H1 (cell line): ENCODE results near the gene BATF3. TPM values are rescaled to one million over a fixed set of nuclear protein-coding genes. Genes with fewer than 3 reads are reported as not detected.

Experiments used
- CTCF ChIA-PET: fragments of 300-600 bp; sonication (Branson Sonifier 250); formaldehyde crosslinking; loops from one replicate; lab custom pipeline; 2021; ENCODE audit not compliant: partially characterized antibody; lab: Charles Lee
- POLR2A ChIA-PET: fragments of 300-600 bp; sonication (Branson Sonifier 250); formaldehyde crosslinking; loops from one replicate; lab custom pipeline; 2021; ENCODE audit warnings: inconsistent platforms; ENCODE audit not compliant: partially characterized antibody; lab: Charles Lee
- DNase-seq, 2 experiments: peaks; one replicate each; pipeline versions ENCODE4 v3.0.0 to v3.0.0-alpha.2; 2010 to 2022; ENCODE audit warnings: low spot score in 2 of 2, low read depth in 1 of 2, mixed read lengths in 1 of 2
- FAIRE-seq: peaks from 2 replicates; lab custom pipeline; 2011; peaks lifted over from hg19 to GRCh38; lab: Jason Lieb, UNC
- H2AFZ ChIP-seq: 2 replicates; pipeline ENCODE4 v1.8.1; 2012; ENCODE audit warnings: low read length, inconsistent platforms
- H2AK5ac ChIP-seq: 2 replicates; pipeline ENCODE4 v1.6.1; 2013; ENCODE audit warnings: low read depth, low read length
- H2BK120ac ChIP-seq: replicated peaks from 2 replicates; pipeline ENCODE3; 2013; ENCODE audit warnings: low read depth, low read length, inconsistent platforms
- H2BK12ac ChIP-seq: 2 replicates; pipeline ENCODE4 v1.6.1; 2013; ENCODE audit warnings: low read depth, low read length
- H2BK15ac ChIP-seq: 2 replicates; pipeline ENCODE4 v1.6.1; 2013; ENCODE audit warnings: low read length
- H2BK20ac ChIP-seq: 2 replicates; pipeline ENCODE4 v1.6.1; 2013; ENCODE audit warnings: low read length
- H2BK5ac ChIP-seq: 2 replicates; pipeline ENCODE4 v1.6.1; 2013; ENCODE audit warnings: low read depth, low read length
- H3K14ac ChIP-seq: 2 replicates; pipeline ENCODE4 v1.6.1; 2013; ENCODE audit warnings: inconsistent platforms; ENCODE audit not compliant: insufficient read length
- H3K18ac ChIP-seq: 2 replicates; pipeline ENCODE4 v1.6.1; 2013; ENCODE audit warnings: low read length; ENCODE audit errors: extremely low read depth
- H3K23ac ChIP-seq: 2 replicates; pipeline ENCODE4 v1.6.1; 2013; ENCODE audit warnings: inconsistent platforms; ENCODE audit not compliant: insufficient read length
- H3K23me2 ChIP-seq: 2 replicates; pipeline ENCODE4 v1.6.1; 2013; ENCODE audit warnings: low read depth, low read length
- H3K27ac ChIP-seq: 2 replicates; pipeline ENCODE4 v1.6.1; 2011; ENCODE audit warnings: low read depth, low read length, inconsistent platforms
- H3K27me3 ChIP-seq, 4 experiments: replicated peaks in 1 of 4; 1 replicate in 1 of 4; 2 replicates in 3 of 4; pipeline versions ENCODE4 v1.6.1 to v1.8.1; 2011 to 2013; ENCODE audit warnings: low read length in 3 of 4, mild to moderate bottlenecking in 3 of 4, inconsistent platforms in 2 of 4, mixed read lengths in 2 of 4, moderate library complexity in 1 of 4; ENCODE audit not compliant: control insufficient read depth in 3 of 4, insufficient read depth in 3 of 4; ENCODE audit errors: extremely low read depth in 1 of 4
- H3K36me3 ChIP-seq, 4 experiments: 2 replicates each; pipeline versions ENCODE4 v1.6.1 to v1.8.1; 2011 to 2013; ENCODE audit warnings: mild to moderate bottlenecking in 4 of 4, low read length in 3 of 4, moderate library complexity in 2 of 4, control low read depth in 1 of 4, inconsistent platforms in 1 of 4; ENCODE audit not compliant: insufficient read depth in 4 of 4, control insufficient read depth in 2 of 4
- H3K4ac ChIP-seq: replicated peaks from 2 replicates; pipeline ENCODE3; 2013; ENCODE audit warnings: low read length, low read depth, mixed read lengths, inconsistent platforms; ENCODE audit not compliant: insufficient read length
- H3K4me1 ChIP-seq, 4 experiments: replicated peaks in 1 of 4; 1 replicate in 1 of 4; 2 replicates in 3 of 4; pipeline versions ENCODE4 v1.6.1 to v1.8.1; 2011 to 2013; ENCODE audit warnings: low read length in 3 of 4, inconsistent platforms in 2 of 4, mixed read lengths in 1 of 4; ENCODE audit not compliant: insufficient read depth in 4 of 4, control insufficient read depth in 3 of 4
- H3K4me2 ChIP-seq, 2 experiments: 2 replicates each; pipeline versions ENCODE4 v1.6.1 to v1.8.1; 2011 to 2013; ENCODE audit warnings: low read depth in 2 of 2, low read length in 2 of 2, control low read depth in 1 of 2, inconsistent platforms in 1 of 2, mild to moderate bottlenecking in 1 of 2; ENCODE audit not compliant: insufficient read depth in 1 of 2
- H3K4me3 ChIP-seq, 4 experiments: fragments of 200-600, 300-600 bp in 1 of 4; sonication (generic), shearing (Covaris generic), sonication (Bioruptor Twin) in 1 of 4; 2 replicates each; pipeline versions ENCODE4 v1.5.1 to v1.8.1; 2011 to 2016; ENCODE audit warnings: low read length in 4 of 4, low read depth in 3 of 4, control low read depth in 2 of 4, inconsistent platforms in 2 of 4, mild to moderate bottlenecking in 2 of 4, mixed read lengths in 1 of 4, moderate library complexity in 1 of 4; ENCODE audit not compliant: insufficient read depth in 2 of 4; ENCODE audit errors: extremely low read depth in 1 of 4
- H3K56ac ChIP-seq: replicated peaks from 2 replicates; pipeline ENCODE3; 2013; ENCODE audit warnings: low read depth, mild to moderate bottlenecking, mixed read lengths, low read length, inconsistent platforms; ENCODE audit not compliant: insufficient read length
- H3K79me1 ChIP-seq: 2 replicates; pipeline ENCODE4 v1.6.1; 2013; ENCODE audit warnings: low read depth, low read length, control low read depth
- H3K79me2 ChIP-seq, 2 experiments: 2 replicates each; pipeline versions ENCODE4 v1.6.1 to v1.8.1; 2012 to 2013; ENCODE audit warnings: low read length in 2 of 2, mild to moderate bottlenecking in 2 of 2, inconsistent platforms in 1 of 2; ENCODE audit not compliant: insufficient read depth in 2 of 2, control insufficient read depth in 1 of 2
- H3K9ac ChIP-seq, 4 experiments: replicated peaks in 1 of 4; 1 replicate in 1 of 4; 2 replicates in 3 of 4; pipeline versions ENCODE4 v1.6.1 to v1.8.1; 2011 to 2013; ENCODE audit warnings: low read depth in 3 of 4, low read length in 3 of 4, control low read depth in 2 of 4, mild to moderate bottlenecking in 2 of 4, moderate library complexity in 2 of 4, inconsistent platforms in 1 of 4; ENCODE audit errors: extremely low read depth in 1 of 4
- H3K9me3 ChIP-seq, 2 experiments: 2 replicates each; pipeline versions ENCODE4 v1.6.1 to v1.8.1; 2012 to 2013; ENCODE audit warnings: mild to moderate bottlenecking in 2 of 2, moderate library complexity in 2 of 2, control low read depth in 1 of 2, inconsistent platforms in 1 of 2, low read depth in 1 of 2, low read length in 1 of 2, mixed read lengths in 1 of 2; ENCODE audit not compliant: insufficient read depth in 2 of 2
- H4K20me1 ChIP-seq, 2 experiments: replicated peaks in 1 of 2; 2 replicates each; pipeline versions ENCODE3 to v1.8.1; 2011 to 2013; ENCODE audit warnings: inconsistent platforms in 2 of 2, low read length in 2 of 2, mild to moderate bottlenecking in 1 of 2; ENCODE audit not compliant: insufficient read depth in 2 of 2, control insufficient read depth in 1 of 2
- H4K5ac ChIP-seq: 2 replicates; pipeline ENCODE4 v1.6.1; 2013; ENCODE audit warnings: low read length, low read depth, mixed read lengths, inconsistent platforms; ENCODE audit not compliant: insufficient read length
- H4K8ac ChIP-seq: 2 replicates; pipeline ENCODE4 v1.8.0; 2013; ENCODE audit warnings: mild to moderate bottlenecking, moderate library complexity, low read length, inconsistent platforms; ENCODE audit not compliant: insufficient read depth; ENCODE audit errors: extremely low read depth
- H4K91ac ChIP-seq: replicated peaks from 2 replicates; pipeline ENCODE3; 2013; ENCODE audit warnings: low read length, mixed read lengths, inconsistent platforms; ENCODE audit not compliant: insufficient read length
- E2F6 ChIP-seq: IDR thresholded peaks from 2 replicates; pipeline ENCODE4 v1.6.1; 2012; ENCODE audit warnings: inconsistent platforms
- KDM5A ChIP-seq: fragments of 200-600 bp; IDR thresholded peaks from 2 replicates; pipeline ENCODE4 v1.7.1; 2012; ENCODE audit warnings: mild to moderate bottlenecking, low read length, inconsistent platforms, mixed read lengths
- WGBS, 2 experiments: shearing (Covaris generic) in 1 of 2; methylation state at CpG; one replicate each; pipeline versions ENCODE4 v1.1.6 to v1.1.7; 2013 to 2015; ENCODE audit warnings: low lambda C conversion rate in 2 of 2, mixed read lengths in 2 of 2, inconsistent platforms in 1 of 2, low coverage in 1 of 2, missing lambda C conversion rate in 1 of 2; ENCODE audit not compliant: insufficient replicate concordance in 2 of 2, insufficient coverage in 1 of 2, insufficient read length in 1 of 2; ENCODE audit errors: extremely low coverage in 1 of 2, missing lambda C conversion rate in 1 of 2; 5-methylcytosine and 5-hydroxymethylcytosine counted together
- polyA plus RNA-seq, 7 experiments: library from polyadenylated mRNA; depleted of rRNA in 3 of 7; stranded (reverse) in 5 of 7; unstranded in 2 of 7; fragments of >200 nt in 5 of 7; fragments of 200-250 nt in 2 of 7; gene quantifications; 1 replicate in 5 of 7; 2 replicates in 1 of 7; 4 replicates in 1 of 7; pipeline versions ENCODE4 v1.2.1 to v1.2.3, GENCODE V29; 2011 to 2013; ENCODE audit warnings: missing spikeins in 2 of 7, mixed read lengths in 2 of 7
- total RNA-seq: library from RNA; stranded (reverse); fragmentation: NEBNext Ultra II Directional; extraction: Animal tissue kit (Norgen Biotek cat#: 25700); gene quantifications from 2 replicates; pipeline ENCODE4 v1.2.1, GENCODE V29; 2021

The BATF3 gene
- total and polyA plus RNA-seq, 2 of the 8 experiments (the other 6 are each of a cell fraction or from before 2014, with no cell fraction given) = 6.3 TPM

DNA sequence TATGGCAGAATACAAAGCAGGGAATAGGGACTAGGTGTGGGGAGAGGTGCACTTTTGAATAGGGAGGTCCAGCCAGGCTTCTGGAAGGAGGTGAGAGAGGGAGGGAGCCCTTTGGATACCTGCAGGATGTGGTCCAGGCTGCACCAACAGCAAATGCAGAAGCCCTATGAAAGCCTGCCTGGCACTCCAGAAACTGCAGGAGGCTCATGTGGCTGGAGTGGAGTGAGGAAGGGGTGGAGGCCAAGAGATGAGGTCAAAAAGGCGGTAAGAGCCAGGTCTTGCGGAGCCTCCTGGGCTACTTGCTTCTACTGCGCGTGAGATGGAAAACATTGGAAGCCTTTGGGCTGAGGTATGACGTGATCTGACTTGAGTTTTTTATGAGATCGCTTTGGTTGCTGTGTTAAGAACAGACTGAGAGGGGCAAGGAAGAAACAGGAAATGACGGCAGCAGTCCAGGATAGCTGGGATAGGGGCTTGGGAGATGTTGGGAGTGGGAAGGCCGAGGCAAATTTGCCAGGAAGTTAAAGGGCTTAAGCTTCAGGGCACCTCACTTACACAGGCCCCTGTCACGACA lies 4.4 kb upstream of the BATF3 start:
- H3K23ac ChIP-seq = no peak overlapping the region
- WGBS, 2 experiments = 80% methylated on average over 9 of the region's 9 CpGs; no CpG with 5 or more reads in 1 of the 2 experiments
- H2AK5ac ChIP-seq = peak overlapping the region; percentile 5; the same call in 1 of the 2 replicates
- no peak overlapping the region for H2BK20ac ChIP-seq
- H3K79me2 ChIP-seq = no peaks in the 10 kb centered on the region
- no peak overlapping the region for H2BK12ac ChIP-seq
- H3K4me1 ChIP-seq = peaks cover 2 to 8% (median 4%) of the 10 kb centered on the region in 4 experiments; a peak in 4 of 7 replicates
- no peak overlapping the region for H3K27ac ChIP-seq
- peaks cover 2% of the 10 kb centered on the region in 2 experiments for H4K20me1 ChIP-seq
- TF ChIP-seq E2F6 = peak; percentile 48; the same call in 1 of the 2 replicates
- TF ChIP-seq KDM5A = no peak
- no peak overlapping the region for H4K91ac ChIP-seq
- no peaks in the 10 kb centered on the region for H3K9me3 ChIP-seq
- no peak overlapping the region for H2BK120ac ChIP-seq
- POLR2A ChIA-PET = interaction anchor here (0.7 kb wide), 1 partner anchor 39 kb away, joined by 3 read pairs; no protein-coding TSS in a partner anchor
- H3K4me2 ChIP-seq = no peak overlapping the region
- no peak overlapping the region for H4K5ac ChIP-seq
- 0 out of 2 replicates have a peak overlapping the region, but pooled peaks have one; percentile 4 for H2AFZ ChIP-seq
- no peak overlapping the region; a peak in 1 of 7 replicates for H3K9ac ChIP-seq
- DNase-seq (no peak), FAIRE-seq (no peak)
- no peaks in the 10 kb centered on the region for H3K79me1 ChIP-seq
- no peak overlapping the region for H3K4ac ChIP-seq
- no peak overlapping the region for H2BK15ac ChIP-seq
- no peak overlapping the region for H3K14ac ChIP-seq
- H3K36me3 ChIP-seq = peaks cover 0 to 5% (median 0%) of the 10 kb centered on the region in 4 experiments; a peak in 1 of 8 replicates
- H3K18ac ChIP-seq = no peak overlapping the region
- CTCF ChIA-PET = interaction anchor here (0.9 to 4.2 kb wide), 7 partner anchors 14 to 247 kb away, joined by 3 to 16 read pairs (median 5); no protein-coding TSS in a partner anchor
- H2BK5ac ChIP-seq = no peak overlapping the region
- no peak overlapping the region for H3K4me3 ChIP-seq
- peaks cover 13% of the 10 kb centered on the region; the same call in 1 of the 2 replicates for H3K23me2 ChIP-seq
- peaks cover 22 to 38% (median 30%) of the 10 kb centered on the region in 4 experiments for H3K27me3 ChIP-seq
- no peak overlapping the region for H3K56ac ChIP-seq
- H4K8ac ChIP-seq = no peak overlapping the region
